Kidney epithelial cell (primary cell): ENCODE data around the gene WDR91. TPM values are rescaled to one million over a fixed set of nuclear protein-coding genes. Genes with fewer than 3 reads are reported as not detected.

Experiments
- DNase-seq: peaks from one replicate; pipeline ENCODE4 v3.0.0-alpha.2; 2010; ENCODE audit warnings: low read depth
- H3K27me3 ChIP-seq: 2 replicates; pipeline ENCODE4 v1.6.0; 2011; ENCODE audit warnings: low read length; ENCODE audit not compliant: control insufficient read depth, insufficient read depth
- H3K36me3 ChIP-seq: 2 replicates; pipeline ENCODE4 v1.5.1; 2011; ENCODE audit warnings: low read length; ENCODE audit not compliant: control insufficient read depth, insufficient read depth
- H3K4me3 ChIP-seq: 2 replicates; pipeline ENCODE4 v1.5.1; 2011; ENCODE audit warnings: low read depth, mild to moderate bottlenecking, control low read depth, low read length
- CTCF ChIP-seq: IDR thresholded peaks from 2 replicates; pipeline ENCODE4 v1.5.1; 2011; ENCODE audit warnings: mild to moderate bottlenecking, moderate library complexity, low read length, control low read depth, inconsistent platforms; ENCODE audit not compliant: insufficient read depth, poor library complexity, severe bottlenecking
- total RNA-seq: library from RNA; depleted of rRNA; stranded (reverse); fragments of >200 nt; gene quantifications from 2 replicates; pipeline ENCODE4 v1.2.3, GENCODE V29; 2015

Gene WDR91
- total RNA-seq, 1 donor from 2014 or later, result 8.5 TPM

GRCh38 chr7:135161669-135162068, 49.7 kb downstream of the WDR91 start:
- no peak for DNase-seq
- Histone ChIP-seq H3K36me3 (peaks cover 2% of the 10 kb centered on the region), H3K27me3 (no peaks in the 10 kb centered on the region), H3K4me3 (no peak overlapping the region)
- no peak for TF ChIP-seq CTCF

GRCh38 chr7:135160858-135161653, 50.3 kb downstream of the WDR91 start:
- Histone ChIP-seq H3K27me3 (no peaks in the 10 kb centered on the region), H3K36me3 (peaks cover 2% of the 10 kb centered on the region), H3K4me3 (no peak overlapping the region)
- no peak for TF ChIP-seq CTCF
- DNase-seq, result no peak

GRCh38 chr7:135160098-135160857, 51.0 kb downstream of the WDR91 start:
- no peak overlapping the region for H3K4me3 ChIP-seq
- no peaks in the 10 kb centered on the region for H3K27me3 ChIP-seq
- no peak for TF ChIP-seq CTCF
- H3K36me3 ChIP-seq, result peaks cover 2% of the 10 kb centered on the region
- DNase-seq, result no peak

- Histone ChIP-seq H3K36me3 (no peaks in the 10 kb centered on the region), H3K4me3 (no peak overlapping the region), H3K27me3 (no peaks in the 10 kb centered on the region)
- DNase-seq, result no peak
- no peak for TF ChIP-seq CTCF
These were observed 51.8 kb downstream of the WDR91 start for GRCh38 chr7:135159359-135160085.

- no peak for DNase-seq
- H3K36me3 ChIP-seq, result no peaks in the 10 kb centered on the region
- no peak overlapping the region for H3K4me3 ChIP-seq
- no peaks in the 10 kb centered on the region for H3K27me3 ChIP-seq
- no peak for TF ChIP-seq CTCF
These were observed 52.5 kb downstream of the WDR91 start for GRCh38 chr7:135158874-135159273.
